Lower leg skin (tissue), 3 donors: ENCODE results near the gene DNMT3A.

Source experiments
- POLR2A ChIP-seq, 2 donors: fragments of 450-650 bp; IDR thresholded peaks; one replicate each; pipeline ENCODE4 v1.6.1; 2016 to 2017; ENCODE audit warnings: antibody characterized with exemption in 2 of 2, mild to moderate bottlenecking in 1 of 2, moderate library complexity in 1 of 2
- TF ChIP-seq, protein P1 (sequence below), 3 donors: fragments of 450-650 bp; IDR thresholded peaks; one replicate each; pipeline ENCODE4 v1.5.1; 2016; ENCODE audit warnings: antibody characterized with exemption in 3 of 3, mild to moderate bottlenecking in 3 of 3, moderate library complexity in 2 of 3

DNA sequence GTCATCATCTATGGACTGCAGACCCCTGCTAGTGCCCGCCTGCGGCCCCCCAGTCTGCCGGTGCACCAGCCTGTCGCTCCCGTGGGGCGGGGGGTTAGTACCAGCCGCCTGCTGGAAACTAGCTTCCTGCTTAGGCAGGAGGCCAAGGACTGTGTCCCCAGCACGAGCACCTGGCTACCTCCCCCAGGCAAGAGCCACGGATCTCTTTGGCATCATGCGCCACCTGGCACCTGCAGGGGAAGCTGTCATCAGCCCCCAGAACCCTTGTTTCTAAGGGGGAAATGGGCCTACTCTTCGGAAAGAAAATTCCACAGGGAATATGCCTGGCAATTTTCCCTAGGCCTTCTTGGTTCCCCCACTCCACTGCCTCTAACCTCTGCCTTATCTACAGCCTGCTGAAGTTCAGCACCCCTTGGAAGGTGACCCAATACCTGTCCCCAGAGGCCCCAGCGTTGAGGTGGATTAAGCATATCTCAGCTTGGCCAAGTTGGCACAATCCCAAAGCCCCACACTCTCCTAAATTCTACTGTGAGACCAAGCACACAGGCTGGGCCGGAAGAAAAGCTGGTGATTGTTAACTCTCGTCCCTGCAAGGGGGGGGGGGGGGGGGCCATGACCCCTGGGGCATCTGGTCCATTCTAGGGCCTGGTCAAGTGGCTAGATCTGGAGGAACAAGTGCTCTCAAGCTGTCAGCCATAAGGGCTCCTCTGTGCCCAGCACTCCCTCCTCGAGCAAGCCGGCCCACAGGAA, 111.4 kb downstream of the DNMT3A start:
- TF ChIP-seq, protein P1, sequence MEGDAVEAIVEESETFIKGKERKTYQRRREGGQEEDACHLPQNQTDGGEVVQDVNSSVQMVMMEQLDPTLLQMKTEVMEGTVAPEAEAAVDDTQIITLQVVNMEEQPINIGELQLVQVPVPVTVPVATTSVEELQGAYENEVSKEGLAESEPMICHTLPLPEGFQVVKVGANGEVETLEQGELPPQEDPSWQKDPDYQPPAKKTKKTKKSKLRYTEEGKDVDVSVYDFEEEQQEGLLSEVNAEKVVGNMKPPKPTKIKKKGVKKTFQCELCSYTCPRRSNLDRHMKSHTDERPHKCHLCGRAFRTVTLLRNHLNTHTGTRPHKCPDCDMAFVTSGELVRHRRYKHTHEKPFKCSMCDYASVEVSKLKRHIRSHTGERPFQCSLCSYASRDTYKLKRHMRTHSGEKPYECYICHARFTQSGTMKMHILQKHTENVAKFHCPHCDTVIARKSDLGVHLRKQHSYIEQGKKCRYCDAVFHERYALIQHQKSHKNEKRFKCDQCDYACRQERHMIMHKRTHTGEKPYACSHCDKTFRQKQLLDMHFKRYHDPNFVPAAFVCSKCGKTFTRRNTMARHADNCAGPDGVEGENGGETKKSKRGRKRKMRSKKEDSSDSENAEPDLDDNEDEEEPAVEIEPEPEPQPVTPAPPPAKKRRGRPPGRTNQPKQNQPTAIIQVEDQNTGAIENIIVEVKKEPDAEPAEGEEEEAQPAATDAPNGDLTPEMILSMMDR (IDR thresholded peaks at IDR 0.05), result no peak
- no peak for TF ChIP-seq POLR2A (IDR thresholded peaks at IDR 0.05)
